ENCODE measurements around the gene PLEKHA7. TPM values are rescaled to one million over a fixed set of nuclear protein-coding genes. Genes with fewer than 3 reads are reported as not detected.

Gene PLEKHA7
- total RNA-seq, 2 donors from 2014 or later = 17.5 to 21.9 TPM

- peaks cover 68% of the 10 kb centered on the region for H3K36me3 Mint-ChIP-seq (ENCODE audit: low read depth)
- no peak overlapping the region for H3K27ac ChIP-seq (ENCODE audit: low read depth, low read length)
- H3K4me3 Mint-ChIP-seq = no peak overlapping the region
Observed at GRCh38 chr11:16744128-16744725, 270.0 kb downstream of the PLEKHA7 start.

GRCh38 chr11:16743478-16743877 lies 270.7 kb downstream of the PLEKHA7 start:
- no peak overlapping the region for H3K4me3 Mint-ChIP-seq
- H3K9me3 Mint-ChIP-seq = peaks cover 4% of the 10 kb centered on the region
- DNase-seq = no peak
- H3K27ac ChIP-seq (ENCODE audit: low read depth, low read length) = no peak overlapping the region
- no peaks in the 10 kb centered on the region for H3K27me3 ChIP-seq (ENCODE audit: control insufficient read depth, insufficient read depth, low read length, poor library complexity, severe bottlenecking)
- peaks cover 16% of the 10 kb centered on the region for H3K4me1 Mint-ChIP-seq
- no peak for TF ChIP-seq CTCF (conservative IDR thresholded peaks at IDR 0.05)
- peaks cover 61% of the 10 kb centered on the region for H3K36me3 Mint-ChIP-seq (ENCODE audit: low read depth)
- H3K27ac Mint-ChIP-seq = no peak overlapping the region
- no peaks in the 10 kb centered on the region for H3K27me3 Mint-ChIP-seq (ENCODE audit: insufficient read depth)
- peaks cover 73% of the 10 kb centered on the region for H3K36me3 ChIP-seq (ENCODE audit: control insufficient read depth, insufficient read depth, low read length)
- WGBS, 2 experiments (ENCODE audit: insufficient coverage in 1 of 2, insufficient read length in 1 of 2) = 100% methylated on average over 2 to 4 of the region's 4 CpGs
- H3K4me1 ChIP-seq (ENCODE audit: control insufficient read depth, insufficient read depth, low read length) = peaks cover 5% of the 10 kb centered on the region
- peak overlapping the region; percentile 51 for H3K4me3 ChIP-seq (ENCODE audit: low read length)
- H3K9me3 ChIP-seq (ENCODE audit: control insufficient read depth, low read length) = peaks cover 20% of the 10 kb centered on the region
- H3K9ac ChIP-seq (ENCODE audit: extremely low read depth, low read length, poor library complexity, severe bottlenecking) = no peak overlapping the region

More at GRCh38 chr11:16744128-16744725, 270.0 kb downstream of the PLEKHA7 start:
- no peak for TF ChIP-seq CTCF (conservative IDR thresholded peaks at IDR 0.05)
- 81 to 92% methylated on average over 2 to 4 of the region's 5 CpGs for WGBS, 2 experiments (ENCODE audit: insufficient coverage in 1 of 2, insufficient read length in 1 of 2)
- Mint-ChIP-seq H3K9me3 (peaks cover 6% of the 10 kb centered on the region), H3K4me1 (peaks cover 16% of the 10 kb centered on the region), H3K27me3 (ENCODE audit: insufficient read depth) (no peaks in the 10 kb centered on the region), H3K27ac (no peak overlapping the region)
- Histone ChIP-seq H3K4me3 (ENCODE audit: low read length) (no peak overlapping the region), H3K9me3 (ENCODE audit: control insufficient read depth, low read length) (peaks cover 28% of the 10 kb centered on the region), H3K36me3 (ENCODE audit: control insufficient read depth, insufficient read depth, low read length) (peaks cover 81% of the 10 kb centered on the region), H3K9ac (ENCODE audit: extremely low read depth, low read length, poor library complexity, severe bottlenecking) (no peak overlapping the region), H3K27me3 (ENCODE audit: control insufficient read depth, insufficient read depth, low read length, poor library complexity, severe bottlenecking) (no peaks in the 10 kb centered on the region), H3K4me1 (ENCODE audit: control insufficient read depth, insufficient read depth, low read length) (peaks cover 5% of the 10 kb centered on the region)
- DNase-seq = no peak

- Mint-ChIP-seq H3K4me1 (peaks cover 18% of the 10 kb centered on the region), H3K27ac (no peak overlapping the region), H3K36me3 (ENCODE audit: low read depth) (peaks cover 42% of the 10 kb centered on the region), H3K9me3 (peaks cover 4% of the 10 kb centered on the region), H3K4me3 (no peak overlapping the region), H3K27me3 (ENCODE audit: insufficient read depth) (no peaks in the 10 kb centered on the region)
- Histone ChIP-seq H3K4me3 (ENCODE audit: low read length) (peak overlapping the region; percentile 65), H3K9ac (ENCODE audit: extremely low read depth, low read length, poor library complexity, severe bottlenecking) (no peak overlapping the region), H3K4me1 (ENCODE audit: control insufficient read depth, insufficient read depth, low read length) (peaks cover 5% of the 10 kb centered on the region), H3K27ac (ENCODE audit: low read depth, low read length) (no peak overlapping the region), H3K36me3 (ENCODE audit: control insufficient read depth, insufficient read depth, low read length) (peaks cover 53% of the 10 kb centered on the region), H3K9me3 (ENCODE audit: control insufficient read depth, low read length) (peaks cover 9% of the 10 kb centered on the region), H3K27me3 (ENCODE audit: control insufficient read depth, insufficient read depth, low read length, poor library complexity, severe bottlenecking) (no peaks in the 10 kb centered on the region)
- TF ChIP-seq CTCF (conservative IDR thresholded peaks at IDR 0.05) = no peak
- no peak for DNase-seq
- 92 to 95% methylated on average over 3 to 4 of the region's 4 CpGs for WGBS, 2 experiments (ENCODE audit: insufficient coverage in 1 of 2, insufficient read length in 1 of 2)
Observed at GRCh38 chr11:16741473-16741872, 272.7 kb downstream of the PLEKHA7 start.
